IMR-90 (cell line): ENCODE results near the gene NRP1. TPM values are rescaled to one million over a fixed set of nuclear protein-coding genes. Genes with fewer than 3 reads are reported as not detected.

ENCODE experiments used
- ATAC-seq: fragments of 200-7000 bp; cut with Tn5 transposase; 2 replicates; pipeline ENCODE4 v1.9.1; 2020; ENCODE audit warnings: low read depth, mild to moderate bottlenecking, moderate library complexity
- BruUV-seq: library from RNA; stranded (reverse); fragments of 400-500 nt; replicated peaks from 2 replicates; lab custom pipeline; 2021; lab: Mats Ljungman, UMichigan
- CTCF ChIA-PET: fragments of 300-600 bp; formaldehyde crosslinking; extraction: SDS; loops from one replicate; lab custom pipeline; 2021; ENCODE audit warnings: antibody characterized with exemption; lab: Yijun Ruan, JAX
- POLR2A ChIA-PET: fragments of 300-600 bp; sonication (Branson Sonifier 250); formaldehyde crosslinking; loops from one replicate; lab custom pipeline; 2022; ENCODE audit warnings: antibody characterized with exemption; ENCODE audit not compliant: unreplicated experiment; lab: Charles Lee
- DNase-seq: peaks from one replicate; pipeline ENCODE4 v3.0.0; 2013
- H2AFZ ChIP-seq: replicated peaks from 2 replicates; pipeline ENCODE3; 2013; ENCODE audit warnings: low read length, mild to moderate bottlenecking; ENCODE audit not compliant: poor library complexity
- H2AK5ac ChIP-seq: 2 replicates; pipeline ENCODE4 v1.6.1; 2013; ENCODE audit warnings: low read depth, low read length, inconsistent platforms
- H2AK9ac ChIP-seq: replicated peaks from 2 replicates; pipeline ENCODE3; 2013; ENCODE audit warnings: mild to moderate bottlenecking, low read depth, low read length, moderate library complexity; ENCODE audit not compliant: poor library complexity
- H2BK120ac ChIP-seq: 2 replicates; pipeline ENCODE4 v1.6.1; 2013; ENCODE audit warnings: low read depth, low read length, inconsistent platforms
- H2BK15ac ChIP-seq: 3 replicates; pipeline ENCODE4 v1.6.1; 2013; ENCODE audit warnings: low read depth, low read length, inconsistent platforms
- H2BK20ac ChIP-seq: 2 replicates; pipeline ENCODE4 v1.6.1; 2013; ENCODE audit warnings: low read depth, mild to moderate bottlenecking, inconsistent platforms, low read length, moderate library complexity
- H2BK5ac ChIP-seq: 2 replicates; pipeline ENCODE4 v1.6.1; 2013; ENCODE audit warnings: mild to moderate bottlenecking, low read depth, low read length, inconsistent platforms; ENCODE audit not compliant: poor library complexity, severe bottlenecking
- H3K14ac ChIP-seq: replicated peaks from 2 replicates; pipeline ENCODE4 v1.6.1; 2013; ENCODE audit warnings: low read depth, low read length, inconsistent platforms
- H3K18ac ChIP-seq: 2 replicates; pipeline ENCODE4 v1.6.1; 2013; ENCODE audit warnings: low read depth, low read length, control low read depth
- H3K23ac ChIP-seq: 2 replicates; pipeline ENCODE4 v1.6.1; 2013; ENCODE audit warnings: low read depth, low read length, inconsistent platforms
- H3K27ac ChIP-seq: 2 replicates; pipeline ENCODE4 v1.5.1; 2013; ENCODE audit warnings: mild to moderate bottlenecking, control low read depth, low read length; ENCODE audit not compliant: insufficient read depth
- H3K27me3 ChIP-seq: 2 replicates; pipeline ENCODE4 v1.6.1; 2013; ENCODE audit warnings: low read length; ENCODE audit not compliant: control insufficient read depth, insufficient read depth
- H3K36me3 ChIP-seq: 2 replicates; pipeline ENCODE4 v1.6.1; 2013; ENCODE audit warnings: low read length, mixed read lengths; ENCODE audit not compliant: control insufficient read depth, insufficient read depth
- H3K4ac ChIP-seq: 2 replicates; pipeline ENCODE4 v1.6.1; 2013; ENCODE audit warnings: low read depth, low read length, inconsistent platforms
- H3K4me1 ChIP-seq: 2 replicates; pipeline ENCODE4 v1.6.1; 2013; ENCODE audit warnings: low read length, mixed read lengths; ENCODE audit not compliant: control insufficient read depth, insufficient read depth
- H3K4me2 ChIP-seq: 2 replicates; pipeline ENCODE4 v1.6.1; 2013; ENCODE audit warnings: low read depth, mild to moderate bottlenecking, control low read depth, low read length, moderate library complexity
- H3K4me3 ChIP-seq: 2 replicates; pipeline ENCODE4 v1.5.1; 2013; ENCODE audit warnings: low read depth, mild to moderate bottlenecking, control low read depth, low read length, moderate library complexity; ENCODE audit not compliant: insufficient read depth
- H3K56ac ChIP-seq: 2 replicates; pipeline ENCODE4 v1.6.1; 2013; ENCODE audit warnings: low read length, inconsistent platforms; ENCODE audit not compliant: insufficient read depth; ENCODE audit errors: extremely low read depth
- H3K79me1 ChIP-seq, 2 experiments: 2 replicates each; pipeline ENCODE4 v1.6.1; 2013; ENCODE audit warnings: low read length in 2 of 2, inconsistent platforms in 1 of 2, low read depth in 1 of 2
- H3K9ac ChIP-seq: 2 replicates; pipeline ENCODE4 v1.6.1; 2013; ENCODE audit warnings: low read depth, low read length, control low read depth
- H3K9me1 ChIP-seq: 2 replicates; pipeline ENCODE4 v1.6.1; 2013; ENCODE audit warnings: low read length, inconsistent platforms; ENCODE audit not compliant: insufficient read depth
- H3K9me3 ChIP-seq: 2 replicates; pipeline ENCODE4 v1.6.1; 2013; ENCODE audit warnings: low read length; ENCODE audit not compliant: control insufficient read depth, insufficient read depth
- H4K20me1 ChIP-seq: 2 replicates; pipeline ENCODE4 v1.6.1; 2013; ENCODE audit warnings: low read length, inconsistent platforms; ENCODE audit not compliant: insufficient read depth
- H4K5ac ChIP-seq: 2 replicates; pipeline ENCODE4 v1.6.1; 2013; ENCODE audit warnings: mild to moderate bottlenecking, low read depth, low read length, control low read depth
- H4K8ac ChIP-seq, 2 experiments: 2 replicates each; pipeline ENCODE4 v1.6.1; 2013; ENCODE audit warnings: low read depth in 2 of 2, low read length in 2 of 2, control low read depth in 1 of 2, inconsistent platforms in 1 of 2
- H4K91ac ChIP-seq: 2 replicates; pipeline ENCODE4 v1.6.1; 2013; ENCODE audit warnings: low read depth, low read length, inconsistent platforms; ENCODE audit not compliant: insufficient read depth
- BHLHE40 ChIP-seq: fragments of 150-350 bp; IDR thresholded peaks from 2 replicates; pipeline ENCODE4 v1.6.1; 2016; ENCODE audit warnings: mild to moderate bottlenecking, low read depth, low read length
- CHD1 ChIP-seq: IDR thresholded peaks from 2 replicates; pipeline ENCODE4 v1.6.1; 2012; ENCODE audit warnings: low read depth, low read length, improper control_type of control experiment
- CTCF ChIP-seq: conservative IDR thresholded peaks from 2 replicates; pipeline ENCODE4 v1.5.1; 2012; ENCODE audit warnings: mild to moderate bottlenecking, low read depth, low read length, improper control_type of control experiment
- ELK1 ChIP-seq: fragments of 150-350 bp; IDR thresholded peaks from 2 replicates; pipeline ENCODE4 v1.6.1; 2016; ENCODE audit warnings: low read depth, mild to moderate bottlenecking, low read length, moderate library complexity, borderline replicate concordance
- FOS ChIP-seq: fragments of 150-350 bp; IDR thresholded peaks from 2 replicates; pipeline ENCODE4 v1.6.1; 2016; ENCODE audit warnings: low read depth, low read length
- MAFK ChIP-seq: IDR thresholded peaks from 2 replicates; pipeline ENCODE4 v1.6.1; 2012; ENCODE audit warnings: low read depth, low read length, improper control_type of control experiment
- NFE2L2 ChIP-seq: fragments of 150-350 bp; IDR thresholded peaks from 2 replicates; pipeline ENCODE4 v1.6.1; 2016; ENCODE audit warnings: low read depth, mild to moderate bottlenecking, low read length
- POLR2A ChIP-seq: IDR thresholded peaks from 2 replicates; pipeline ENCODE4 v1.6.1; 2012; ENCODE audit warnings: mild to moderate bottlenecking, low read depth, low read length
- RAD21 ChIP-seq: IDR thresholded peaks from 2 replicates; pipeline ENCODE4 v1.6.1; 2012; ENCODE audit warnings: low read length, improper control_type of control experiment
- RCOR1 ChIP-seq: IDR thresholded peaks from 2 replicates; pipeline ENCODE4 v1.6.1; 2012; ENCODE audit warnings: mild to moderate bottlenecking, low read length, improper control_type of control experiment; ENCODE audit not compliant: insufficient replicate concordance
- RFX5 ChIP-seq: IDR thresholded peaks from 2 replicates; pipeline ENCODE4 v1.8.0; 2012; ENCODE audit warnings: low read depth, mild to moderate bottlenecking, low read length, moderate library complexity
- SMC3 ChIP-seq: fragments of 150-350 bp; IDR thresholded peaks from 2 replicates; pipeline ENCODE4 v1.6.1; 2016; ENCODE audit warnings: low read depth, mild to moderate bottlenecking, antibody characterized with exemption, low read length, moderate library complexity
- WGBS, 2 experiments: methylation state at CpG; one replicate each; pipeline versions ENCODE4 v1.1.5 to v1.1.7; 2013; ENCODE audit warnings: missing lambda C conversion rate in 2 of 2; ENCODE audit not compliant: insufficient read length in 1 of 2; ENCODE audit errors: extremely low coverage in 2 of 2; 5-methylcytosine and 5-hydroxymethylcytosine counted together
- dilution Hi-C: fragments of 300-500 bp; cut with HindIII; formaldehyde crosslinking; loops from one replicate; pipeline ENCODE4 v1.14.3; 2018; ENCODE audit warnings: low sequenced_read_pairs; ENCODE audit not compliant: unreplicated experiment
- in situ Hi-C: fragments of 300-500 bp; cut with MboI; formaldehyde crosslinking; loops from 3 replicates; pipeline ENCODE4 v1.14.3; 2019; ENCODE audit warnings: low sequenced_read_pairs, inconsistent platforms, mixed read lengths
- intact Hi-C: fragments of 100-400 bp; cut with micrococcal nuclease; formaldehyde crosslinking; loops from 2 replicates; pipeline ENCODE4 v1.10.0; 2022
- polyA plus RNA-seq, 3 experiments: library from polyadenylated mRNA; depleted of rRNA; stranded (reverse); fragments of >200 nt; gene quantifications; 2 replicates each; pipeline ENCODE4 v1.2.3, GENCODE V29; 2012; ENCODE audit warnings: low replicate concordance in 1 of 3
- total RNA-seq: library from RNA; depleted of rRNA; stranded (reverse); fragments of >200 nt; gene quantifications from 2 replicates; pipeline ENCODE4 v1.2.3, GENCODE V29; 2012

The NRP1 gene
- total and polyA plus RNA-seq, 2 of the 4 experiments (the other 2 are of a cell fraction): 108 to 227 TPM

GRCh38 chr10:33146189-33147012 is 188.1 kb downstream of the NRP1 start (continued):
- TF ChIP-seq CHD1: no peak
- no peak for TF ChIP-seq RFX5

- TF ChIP-seq ELK1 (no peak), CHD1 (no peak), NFE2L2 (no peak), MAFK (no peak), RCOR1 (no peak), SMC3 (no peak), RAD21 (no peak), CTCF (no peak), POLR2A (no peak), BHLHE40 (no peak), FOS (no peak)
- no peak overlapping the region for H3K56ac ChIP-seq
- ATAC-seq: no peak
- no peaks in the 10 kb centered on the region for H4K20me1 ChIP-seq
- peaks cover 8% of the 10 kb centered on the region for H3K9me1 ChIP-seq
- H2AFZ ChIP-seq: peak overlapping the region; percentile 17
- no peaks in the 10 kb centered on the region for H3K79me1 ChIP-seq
- in situ Hi-C loops: no loop called here
- H3K36me3 ChIP-seq: no peaks in the 10 kb centered on the region
- ChIA-PET CTCF (interaction anchor here (1.0 kb wide), 1 partner anchor 25 kb away, joined by 3 read pairs; no protein-coding TSS in a partner anchor), POLR2A (no interaction called here)
- 81% methylated on average over 4 of the region's 8 CpGs; no CpG with 5 or more reads in 1 of the 2 experiments for WGBS, 2 experiments
- H2BK5ac ChIP-seq: no peak overlapping the region
- H2AK9ac ChIP-seq: peak overlapping the region; percentile 71
- no peak overlapping the region for H3K27ac ChIP-seq
- peaks cover 12% of the 10 kb centered on the region for H3K4me1 ChIP-seq
- H2BK20ac ChIP-seq: peak overlapping the region; percentile 9; the same call in 1 of the 2 replicates
- H4K8ac ChIP-seq: no peak overlapping the region
- no peak overlapping the region for H4K5ac ChIP-seq
- dilution Hi-C loops: no loop called here
- 0 out of 2 replicates have a peak overlapping the region, but pooled peaks have one; percentile 29 for H3K14ac ChIP-seq
- intact Hi-C loops: no loop called here
- 0 out of 2 replicates have a peak overlapping the region, but pooled peaks have one; percentile 40 for H2BK120ac ChIP-seq
- no peaks in the 10 kb centered on the region for H3K27me3 ChIP-seq
- peak overlapping the region; percentile 86; the same call in 1 of the 3 replicates for H2BK15ac ChIP-seq
- no peak overlapping the region for H3K4me2 ChIP-seq
- H3K9ac ChIP-seq: no peak overlapping the region
- H3K23ac ChIP-seq: no peak overlapping the region
- H3K4ac ChIP-seq: peak overlapping the region; percentile 33
- no TSS peak for BruUV-seq
- H3K18ac ChIP-seq: no peak overlapping the region
- no peak for DNase-seq
- peak overlapping the region; percentile 71; the same call in 1 of the 2 replicates for H4K91ac ChIP-seq
- H3K9me3 ChIP-seq: no peaks in the 10 kb centered on the region; the same call in 1 of the 2 replicates
- no peak overlapping the region for H3K4me3 ChIP-seq
- peak overlapping the region; percentile 87 for H2AK5ac ChIP-seq
Measured at GRCh38 chr10:33145451-33146188, 188.8 kb downstream of the NRP1 start.
